H1 (cell line): ENCODE data around the gene NUP50. TPM values are rescaled to one million over a fixed set of nuclear protein-coding genes. Genes with fewer than 3 reads are reported as not detected.

Experiments used
- CTCF ChIA-PET: fragments of 300-600 bp; sonication (Branson Sonifier 250); formaldehyde crosslinking; loops from one replicate; lab custom pipeline; 2021; ENCODE audit not compliant: partially characterized antibody; lab: Charles Lee
- POLR2A ChIA-PET: fragments of 300-600 bp; sonication (Branson Sonifier 250); formaldehyde crosslinking; loops from one replicate; lab custom pipeline; 2021; ENCODE audit warnings: inconsistent platforms; ENCODE audit not compliant: partially characterized antibody; lab: Charles Lee
- DNase-seq, 2 experiments: peaks; one replicate each; pipeline versions ENCODE4 v3.0.0 to v3.0.0-alpha.2; 2010 to 2022; ENCODE audit warnings: low spot score in 2 of 2, low read depth in 1 of 2, mixed read lengths in 1 of 2
- FAIRE-seq: peaks from 2 replicates; lab custom pipeline; 2011; peaks lifted over from hg19 to GRCh38; lab: Jason Lieb, UNC
- H2AFZ ChIP-seq: 2 replicates; pipeline ENCODE4 v1.8.1; 2012; ENCODE audit warnings: low read length, inconsistent platforms
- H2AK5ac ChIP-seq: 2 replicates; pipeline ENCODE4 v1.6.1; 2013; ENCODE audit warnings: low read depth, low read length
- H2BK120ac ChIP-seq: replicated peaks from 2 replicates; pipeline ENCODE3; 2013; ENCODE audit warnings: low read depth, low read length, inconsistent platforms
- H2BK12ac ChIP-seq: 2 replicates; pipeline ENCODE4 v1.6.1; 2013; ENCODE audit warnings: low read depth, low read length
- H2BK15ac ChIP-seq: 2 replicates; pipeline ENCODE4 v1.6.1; 2013; ENCODE audit warnings: low read length
- H2BK20ac ChIP-seq: 2 replicates; pipeline ENCODE4 v1.6.1; 2013; ENCODE audit warnings: low read length
- H2BK5ac ChIP-seq: 2 replicates; pipeline ENCODE4 v1.6.1; 2013; ENCODE audit warnings: low read depth, low read length
- H3K14ac ChIP-seq: 2 replicates; pipeline ENCODE4 v1.6.1; 2013; ENCODE audit warnings: inconsistent platforms; ENCODE audit not compliant: insufficient read length
- H3K18ac ChIP-seq: 2 replicates; pipeline ENCODE4 v1.6.1; 2013; ENCODE audit warnings: low read length; ENCODE audit errors: extremely low read depth
- H3K23ac ChIP-seq: 2 replicates; pipeline ENCODE4 v1.6.1; 2013; ENCODE audit warnings: inconsistent platforms; ENCODE audit not compliant: insufficient read length
- H3K23me2 ChIP-seq: 2 replicates; pipeline ENCODE4 v1.6.1; 2013; ENCODE audit warnings: low read depth, low read length
- H3K27ac ChIP-seq: 2 replicates; pipeline ENCODE4 v1.6.1; 2011; ENCODE audit warnings: low read depth, low read length, inconsistent platforms
- H3K27me3 ChIP-seq, 4 experiments: replicated peaks in 1 of 4; 1 replicate in 1 of 4; 2 replicates in 3 of 4; pipeline versions ENCODE4 v1.6.1 to v1.8.1; 2011 to 2013; ENCODE audit warnings: low read length in 3 of 4, mild to moderate bottlenecking in 3 of 4, inconsistent platforms in 2 of 4, mixed read lengths in 2 of 4, moderate library complexity in 1 of 4; ENCODE audit not compliant: control insufficient read depth in 3 of 4, insufficient read depth in 3 of 4; ENCODE audit errors: extremely low read depth in 1 of 4
- H3K36me3 ChIP-seq, 4 experiments: 2 replicates each; pipeline versions ENCODE4 v1.6.1 to v1.8.1; 2011 to 2013; ENCODE audit warnings: mild to moderate bottlenecking in 4 of 4, low read length in 3 of 4, moderate library complexity in 2 of 4, control low read depth in 1 of 4, inconsistent platforms in 1 of 4; ENCODE audit not compliant: insufficient read depth in 4 of 4, control insufficient read depth in 2 of 4
- H3K4ac ChIP-seq: replicated peaks from 2 replicates; pipeline ENCODE3; 2013; ENCODE audit warnings: low read length, low read depth, mixed read lengths, inconsistent platforms; ENCODE audit not compliant: insufficient read length
- H3K4me1 ChIP-seq, 4 experiments: replicated peaks in 1 of 4; 1 replicate in 1 of 4; 2 replicates in 3 of 4; pipeline versions ENCODE4 v1.6.1 to v1.8.1; 2011 to 2013; ENCODE audit warnings: low read length in 3 of 4, inconsistent platforms in 2 of 4, mixed read lengths in 1 of 4; ENCODE audit not compliant: insufficient read depth in 4 of 4, control insufficient read depth in 3 of 4
- H3K4me2 ChIP-seq, 2 experiments: 2 replicates each; pipeline versions ENCODE4 v1.6.1 to v1.8.1; 2011 to 2013; ENCODE audit warnings: low read depth in 2 of 2, low read length in 2 of 2, control low read depth in 1 of 2, inconsistent platforms in 1 of 2, mild to moderate bottlenecking in 1 of 2; ENCODE audit not compliant: insufficient read depth in 1 of 2
- H3K4me3 ChIP-seq, 4 experiments: fragments of 200-600, 300-600 bp in 1 of 4; sonication (generic), shearing (Covaris generic), sonication (Bioruptor Twin) in 1 of 4; 2 replicates each; pipeline versions ENCODE4 v1.5.1 to v1.8.1; 2011 to 2016; ENCODE audit warnings: low read length in 4 of 4, low read depth in 3 of 4, control low read depth in 2 of 4, inconsistent platforms in 2 of 4, mild to moderate bottlenecking in 2 of 4, mixed read lengths in 1 of 4, moderate library complexity in 1 of 4; ENCODE audit not compliant: insufficient read depth in 2 of 4; ENCODE audit errors: extremely low read depth in 1 of 4
- H3K56ac ChIP-seq: replicated peaks from 2 replicates; pipeline ENCODE3; 2013; ENCODE audit warnings: low read depth, mild to moderate bottlenecking, mixed read lengths, low read length, inconsistent platforms; ENCODE audit not compliant: insufficient read length
- H3K79me1 ChIP-seq: 2 replicates; pipeline ENCODE4 v1.6.1; 2013; ENCODE audit warnings: low read depth, low read length, control low read depth
- H3K79me2 ChIP-seq, 2 experiments: 2 replicates each; pipeline versions ENCODE4 v1.6.1 to v1.8.1; 2012 to 2013; ENCODE audit warnings: low read length in 2 of 2, mild to moderate bottlenecking in 2 of 2, inconsistent platforms in 1 of 2; ENCODE audit not compliant: insufficient read depth in 2 of 2, control insufficient read depth in 1 of 2
- H3K9ac ChIP-seq, 4 experiments: replicated peaks in 1 of 4; 1 replicate in 1 of 4; 2 replicates in 3 of 4; pipeline versions ENCODE4 v1.6.1 to v1.8.1; 2011 to 2013; ENCODE audit warnings: low read depth in 3 of 4, low read length in 3 of 4, control low read depth in 2 of 4, mild to moderate bottlenecking in 2 of 4, moderate library complexity in 2 of 4, inconsistent platforms in 1 of 4; ENCODE audit errors: extremely low read depth in 1 of 4
- H3K9me3 ChIP-seq, 2 experiments: 2 replicates each; pipeline versions ENCODE4 v1.6.1 to v1.8.1; 2012 to 2013; ENCODE audit warnings: mild to moderate bottlenecking in 2 of 2, moderate library complexity in 2 of 2, control low read depth in 1 of 2, inconsistent platforms in 1 of 2, low read depth in 1 of 2, low read length in 1 of 2, mixed read lengths in 1 of 2; ENCODE audit not compliant: insufficient read depth in 2 of 2
- H4K20me1 ChIP-seq, 2 experiments: replicated peaks in 1 of 2; 2 replicates each; pipeline versions ENCODE3 to v1.8.1; 2011 to 2013; ENCODE audit warnings: inconsistent platforms in 2 of 2, low read length in 2 of 2, mild to moderate bottlenecking in 1 of 2; ENCODE audit not compliant: insufficient read depth in 2 of 2, control insufficient read depth in 1 of 2
- H4K5ac ChIP-seq: 2 replicates; pipeline ENCODE4 v1.6.1; 2013; ENCODE audit warnings: low read length, low read depth, mixed read lengths, inconsistent platforms; ENCODE audit not compliant: insufficient read length
- H4K8ac ChIP-seq: 2 replicates; pipeline ENCODE4 v1.8.0; 2013; ENCODE audit warnings: mild to moderate bottlenecking, moderate library complexity, low read length, inconsistent platforms; ENCODE audit not compliant: insufficient read depth; ENCODE audit errors: extremely low read depth
- H4K91ac ChIP-seq: replicated peaks from 2 replicates; pipeline ENCODE3; 2013; ENCODE audit warnings: low read length, mixed read lengths, inconsistent platforms; ENCODE audit not compliant: insufficient read length
- CHD1 ChIP-seq: IDR thresholded peaks from 2 replicates; pipeline ENCODE4 v1.6.1; 2012; ENCODE audit warnings: low read depth, low read length, improper control_type of control experiment
- CTBP2 ChIP-seq: IDR thresholded peaks from 2 replicates; pipeline ENCODE4 v1.7.0; 2011; ENCODE audit warnings: borderline replicate concordance, mild to moderate bottlenecking, moderate library complexity, mixed read lengths, low read length; ENCODE audit not compliant: insufficient read depth, insufficient read length
- EZH2 ChIP-seq: fragments of 200-600 bp; sonication (generic); IDR thresholded peaks from 2 replicates; pipeline ENCODE4 v1.7.1; 2012; ENCODE audit warnings: low read depth, mild to moderate bottlenecking, moderate library complexity, low read length, inconsistent platforms; ENCODE audit not compliant: severe bottlenecking
- GTF2F1 ChIP-seq: IDR thresholded peaks from 2 replicates; pipeline ENCODE4 v1.6.1; 2012; ENCODE audit warnings: low read depth, low read length, improper control_type of control experiment, borderline replicate concordance
- POLR2A ChIP-seq, 2 experiments: IDR thresholded peaks; 1 replicate in 1 of 2; 2 replicates in 1 of 2; pipeline ENCODE4 v1.6.1; 2011; ENCODE audit warnings: low read depth in 2 of 2, low read length in 2 of 2, mild to moderate bottlenecking in 2 of 2; ENCODE audit errors: control extremely low read depth in 1 of 2
- POU5F1 ChIP-seq: IDR thresholded peaks from 2 replicates; pipeline ENCODE4 v1.6.1; 2011; ENCODE audit warnings: low read depth, mild to moderate bottlenecking, low read length, moderate library complexity
- TBP ChIP-seq: IDR thresholded peaks from 2 replicates; pipeline ENCODE4 v1.6.1; 2011; ENCODE audit warnings: low read depth, low read length, improper control_type of control experiment
- WGBS, 2 experiments: shearing (Covaris generic) in 1 of 2; methylation state at CpG; one replicate each; pipeline versions ENCODE4 v1.1.6 to v1.1.7; 2013 to 2015; ENCODE audit warnings: low lambda C conversion rate in 2 of 2, mixed read lengths in 2 of 2, inconsistent platforms in 1 of 2, low coverage in 1 of 2, missing lambda C conversion rate in 1 of 2; ENCODE audit not compliant: insufficient replicate concordance in 2 of 2, insufficient coverage in 1 of 2, insufficient read length in 1 of 2; ENCODE audit errors: extremely low coverage in 1 of 2, missing lambda C conversion rate in 1 of 2; 5-methylcytosine and 5-hydroxymethylcytosine counted together
- polyA plus RNA-seq, 7 experiments: library from polyadenylated mRNA; depleted of rRNA in 3 of 7; stranded (reverse) in 5 of 7; unstranded in 2 of 7; fragments of >200 nt in 5 of 7; fragments of 200-250 nt in 2 of 7; gene quantifications; 1 replicate in 5 of 7; 2 replicates in 1 of 7; 4 replicates in 1 of 7; pipeline versions ENCODE4 v1.2.1 to v1.2.3, GENCODE V29; 2011 to 2013; ENCODE audit warnings: missing spikeins in 2 of 7, mixed read lengths in 2 of 7
- total RNA-seq: library from RNA; stranded (reverse); fragmentation: NEBNext Ultra II Directional; extraction: Animal tissue kit (Norgen Biotek cat#: 25700); gene quantifications from 2 replicates; pipeline ENCODE4 v1.2.1, GENCODE V29; 2021
- TF ChIP-seq, protein P1 (sequence below): IDR thresholded peaks from 2 replicates; pipeline ENCODE4 v1.6.1; 2012; ENCODE audit warnings: inconsistent platforms
- TF ChIP-seq, protein P2 (sequence below): IDR thresholded peaks from 2 replicates; pipeline ENCODE4 v1.6.1; 2012; ENCODE audit warnings: low read length, inconsistent platforms

Gene NUP50
- total and polyA plus RNA-seq, 2 of the 8 experiments (the other 6 are each of a cell fraction or from before 2014, with no cell fraction given): 20.0 to 112 TPM

DNA sequence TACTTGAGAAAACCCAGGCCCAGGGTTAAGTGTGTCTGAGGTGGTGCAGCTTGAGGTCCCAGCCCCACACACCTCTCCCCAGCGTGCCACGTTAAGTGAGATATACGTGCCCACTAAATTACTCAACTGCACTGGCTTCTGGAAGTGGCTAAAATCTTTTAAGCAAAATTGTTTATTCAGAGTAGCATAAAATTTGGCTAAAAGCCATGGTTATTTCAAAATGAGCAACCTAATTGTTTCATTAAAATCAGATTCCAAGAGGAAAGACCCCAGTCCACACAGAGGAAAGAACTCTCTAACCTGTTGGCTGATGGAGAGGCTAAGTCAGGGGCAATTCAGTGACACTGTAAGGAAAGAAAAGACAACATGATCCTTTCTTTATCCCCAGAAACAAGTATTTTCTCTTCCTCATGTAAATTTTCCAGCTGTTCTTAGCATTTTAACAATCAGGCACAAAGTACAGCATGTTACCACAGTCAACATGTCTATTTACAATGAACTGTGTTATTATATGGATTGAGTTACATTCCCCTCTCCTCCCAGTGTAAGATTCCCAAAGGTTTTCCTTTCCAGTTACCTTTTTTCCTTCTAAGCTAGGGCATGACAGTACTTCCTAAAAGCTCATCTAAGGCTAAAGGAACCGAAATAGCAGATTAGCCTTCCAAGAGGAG, 26.6 kb downstream of the NUP50 start:
- FAIRE-seq (no peak), DNase-seq (no peak)
- no peak overlapping the region for H3K4me3 ChIP-seq
- no peak overlapping the region for H3K4ac ChIP-seq
- H2BK15ac ChIP-seq: no peak overlapping the region
- H3K23ac ChIP-seq: no peak overlapping the region
- peaks cover 3% of the 10 kb centered on the region in 2 experiments for H4K20me1 ChIP-seq
- H2BK12ac ChIP-seq: no peak overlapping the region
- no peaks in the 10 kb centered on the region for H3K9me3 ChIP-seq
- no peak overlapping the region for H3K18ac ChIP-seq
- no peak overlapping the region for H3K56ac ChIP-seq
- 92% methylated on average over 4 of the region's 4 CpGs; no CpG with 5 or more reads in 1 of the 2 experiments for WGBS, 2 experiments
- peaks cover 0 to 13% (median 5%) of the 10 kb centered on the region in 4 experiments; a peak in 6 of 8 replicates for H3K36me3 ChIP-seq
- no peaks in the 10 kb centered on the region for H3K23me2 ChIP-seq
- no peak overlapping the region for H2BK5ac ChIP-seq
- H3K14ac ChIP-seq: no peak overlapping the region
- no peak overlapping the region for H3K4me2 ChIP-seq
- no peak overlapping the region for H4K91ac ChIP-seq
- ChIA-PET POLR2A (interaction anchor here (0.9 to 1.3 kb wide), 4 partner anchors 16 to 64 kb away, joined by 3 read pairs; no protein-coding TSS in a partner anchor), CTCF (interaction anchor here (0.6 to 5.0 kb wide), 7 partner anchors 18 to 363 kb away, joined by 3 to 24 read pairs (median 3); no protein-coding TSS in a partner anchor)
- no peak overlapping the region for H2BK120ac ChIP-seq
- no peak overlapping the region for H3K9ac ChIP-seq
- H2AFZ ChIP-seq: no peak overlapping the region
- H2AK5ac ChIP-seq: no peak overlapping the region
- no peaks in the 10 kb centered on the region for H3K27me3 ChIP-seq
- H3K79me2 ChIP-seq: no peaks in the 10 kb centered on the region; a peak in 1 of 4 replicates
- H4K8ac ChIP-seq: no peak overlapping the region
- no peak overlapping the region for H3K27ac ChIP-seq
- H3K4me1 ChIP-seq: peaks cover 4 to 10% (median 6%) of the 10 kb centered on the region in 4 experiments; a peak in 6 of 7 replicates
- H2BK20ac ChIP-seq: no peak overlapping the region
- no peaks in the 10 kb centered on the region for H3K79me1 ChIP-seq
- no peak overlapping the region for H4K5ac ChIP-seq
- TF ChIP-seq, protein P1, sequence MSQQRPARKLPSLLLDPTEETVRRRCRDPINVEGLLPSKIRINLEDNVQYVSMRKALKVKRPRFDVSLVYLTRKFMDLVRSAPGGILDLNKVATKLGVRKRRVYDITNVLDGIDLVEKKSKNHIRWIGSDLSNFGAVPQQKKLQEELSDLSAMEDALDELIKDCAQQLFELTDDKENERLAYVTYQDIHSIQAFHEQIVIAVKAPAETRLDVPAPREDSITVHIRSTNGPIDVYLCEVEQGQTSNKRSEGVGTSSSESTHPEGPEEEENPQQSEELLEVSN: no peak
- TF ChIP-seq, protein P2, sequence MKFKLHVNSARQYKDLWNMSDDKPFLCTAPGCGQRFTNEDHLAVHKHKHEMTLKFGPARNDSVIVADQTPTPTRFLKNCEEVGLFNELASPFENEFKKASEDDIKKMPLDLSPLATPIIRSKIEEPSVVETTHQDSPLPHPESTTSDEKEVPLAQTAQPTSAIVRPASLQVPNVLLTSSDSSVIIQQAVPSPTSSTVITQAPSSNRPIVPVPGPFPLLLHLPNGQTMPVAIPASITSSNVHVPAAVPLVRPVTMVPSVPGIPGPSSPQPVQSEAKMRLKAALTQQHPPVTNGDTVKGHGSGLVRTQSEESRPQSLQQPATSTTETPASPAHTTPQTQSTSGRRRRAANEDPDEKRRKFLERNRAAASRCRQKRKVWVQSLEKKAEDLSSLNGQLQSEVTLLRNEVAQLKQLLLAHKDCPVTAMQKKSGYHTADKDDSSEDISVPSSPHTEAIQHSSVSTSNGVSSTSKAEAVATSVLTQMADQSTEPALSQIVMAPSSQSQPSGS: no peak
- TF ChIP-seq EZH2 (no peak), CTBP2 (no peak), POU5F1 (no peak), GTF2F1 (no peak), CHD1 (no peak), POLR2A (IDR thresholded peaks at IDR 0.05; ENCODE audit: control extremely low read depth in 1 of 2, low read depth in 2 of 2, low read length in 2 of 2) (no peak), TBP (no peak)
